ENCODE results near the gene AK5.

Gene AK5

DNA sequence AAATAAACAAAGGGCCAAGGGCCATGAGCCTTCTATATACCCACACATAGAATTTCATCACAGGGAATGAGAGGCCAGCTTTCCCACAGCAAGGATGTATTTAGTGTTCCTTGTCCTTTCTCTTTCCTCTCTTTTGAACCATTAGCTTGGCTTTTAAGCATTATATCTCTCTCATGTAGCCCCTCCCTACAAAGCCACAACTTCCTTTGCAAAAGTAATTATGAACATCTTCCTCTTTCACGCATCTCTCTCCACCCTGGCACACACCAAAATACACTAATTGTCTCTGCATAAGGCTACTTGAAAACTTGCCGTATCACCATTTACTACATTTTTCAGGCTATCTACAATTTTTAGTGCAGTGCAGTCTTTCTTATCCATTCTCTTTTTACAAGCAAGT lies 1.9 kb upstream of the AK5 start:
- TF ChIP-seq CTCF (IDR thresholded peaks at IDR 0.05; ENCODE audit: low read depth, low read length) (no peak), EZH2phosphoT487 (IDR thresholded peaks at IDR 0.05; ENCODE audit: low read depth) (no peak)

GRCh38 chr1:77280962-77281361 lies 857 bp upstream of the AK5 start:
- Histone ChIP-seq H3K9ac (ENCODE audit: low read length) (no peak overlapping the region), H2AFZ (ENCODE audit: low read depth, low read length) (no peak overlapping the region), H3K27ac (ENCODE audit: low read length) (no peak overlapping the region), H3K4me1 (ENCODE audit: low read length) (no peaks in the 10 kb centered on the region), H3K36me3 (replicated peaks; ENCODE audit: low read depth, low read length) (no peaks in the 10 kb centered on the region), H3K4me2 (ENCODE audit: low read length) (no peak overlapping the region), H4K20me1 (ENCODE audit: insufficient read depth, low read length) (no peaks in the 10 kb centered on the region), H3K9me3 (ENCODE audit: insufficient read depth, low read length) (no peaks in the 10 kb centered on the region), H3K79me2 (ENCODE audit: low read length) (no peaks in the 10 kb centered on the region), H3K27me3 (ENCODE audit: low read depth, low read length) (no peaks in the 10 kb centered on the region), H3K4me3 (ENCODE audit: low read length) (no peak overlapping the region)
- TF ChIP-seq EZH2phosphoT487 (IDR thresholded peaks at IDR 0.05; ENCODE audit: low read depth) (no peak), CTCF (IDR thresholded peaks at IDR 0.05; ENCODE audit: low read depth, low read length) (no peak)

More for the DNA sequence above, 1.9 kb upstream of the AK5 start:
- H3K4me1 ChIP-seq (ENCODE audit: low read length) = no peaks in the 10 kb centered on the region
- no peak overlapping the region for H2AFZ ChIP-seq (ENCODE audit: low read depth, low read length)
- H3K27ac ChIP-seq (ENCODE audit: low read length) = no peak overlapping the region
- no peak overlapping the region for H3K4me3 ChIP-seq (ENCODE audit: low read length)
- H4K20me1 ChIP-seq (ENCODE audit: insufficient read depth, low read length) = no peaks in the 10 kb centered on the region
- no peaks in the 10 kb centered on the region for H3K27me3 ChIP-seq (ENCODE audit: low read depth, low read length)
- no peaks in the 10 kb centered on the region for H3K36me3 ChIP-seq (replicated peaks; ENCODE audit: low read depth, low read length)
- no peaks in the 10 kb centered on the region for H3K79me2 ChIP-seq (ENCODE audit: low read length)
- H3K9ac ChIP-seq (ENCODE audit: low read length) = no peak overlapping the region
- no peak overlapping the region for H3K4me2 ChIP-seq (ENCODE audit: low read length)
- H3K9me3 ChIP-seq (ENCODE audit: insufficient read depth, low read length) = no peaks in the 10 kb centered on the region

DNA sequence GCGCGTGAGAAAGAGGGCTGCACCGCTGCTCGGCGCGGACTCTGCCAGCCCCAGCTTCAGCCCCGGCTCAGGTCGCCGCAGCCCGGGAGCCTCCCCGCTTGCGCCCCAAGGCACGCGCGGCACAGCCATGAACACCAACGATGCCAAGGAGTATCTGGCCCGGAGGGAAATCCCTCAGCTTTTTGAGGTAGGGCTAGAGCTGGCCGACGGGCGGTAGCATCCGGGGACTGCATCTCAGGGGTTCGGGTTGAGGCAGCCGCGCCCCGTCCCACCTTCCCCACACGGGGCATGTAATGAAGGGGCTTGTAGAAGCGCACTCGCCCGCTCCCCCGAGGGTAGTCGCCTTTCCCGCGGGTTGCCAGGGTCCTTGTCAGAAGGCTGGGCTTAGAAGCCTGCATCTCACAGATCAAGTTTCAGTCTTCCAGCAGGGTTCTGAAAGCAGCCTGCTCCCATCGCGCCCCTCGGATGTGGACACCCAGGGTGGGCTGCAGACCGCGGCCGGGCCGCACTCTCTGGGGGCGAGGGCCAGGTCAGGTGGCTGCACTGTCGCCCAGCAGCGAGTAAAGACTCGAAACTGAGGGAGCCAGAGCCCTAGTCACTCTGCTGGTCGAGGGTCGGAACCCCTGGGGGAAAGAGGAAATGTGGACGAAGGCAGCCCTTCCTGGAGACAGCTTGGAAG lies 507 bp downstream of the AK5 start:
- Histone ChIP-seq H3K4me3 (ENCODE audit: low read length) (no peak overlapping the region), H3K27me3 (ENCODE audit: low read depth, low read length) (no peaks in the 10 kb centered on the region), H3K9ac (ENCODE audit: low read length) (no peak overlapping the region), H3K4me1 (ENCODE audit: low read length) (no peaks in the 10 kb centered on the region), H3K27ac (ENCODE audit: low read length) (no peak overlapping the region), H3K4me2 (ENCODE audit: low read length) (no peak overlapping the region), H4K20me1 (ENCODE audit: insufficient read depth, low read length) (no peaks in the 10 kb centered on the region), H3K9me3 (ENCODE audit: insufficient read depth, low read length) (no peaks in the 10 kb centered on the region), H3K79me2 (ENCODE audit: low read length) (no peaks in the 10 kb centered on the region), H3K36me3 (replicated peaks; ENCODE audit: low read depth, low read length) (no peaks in the 10 kb centered on the region), H2AFZ (ENCODE audit: low read depth, low read length) (no peak overlapping the region)
- TF ChIP-seq EZH2phosphoT487 (IDR thresholded peaks at IDR 0.05; ENCODE audit: low read depth) (no peak), CTCF (IDR thresholded peaks at IDR 0.05; ENCODE audit: low read depth, low read length) (no peak)

DNA sequence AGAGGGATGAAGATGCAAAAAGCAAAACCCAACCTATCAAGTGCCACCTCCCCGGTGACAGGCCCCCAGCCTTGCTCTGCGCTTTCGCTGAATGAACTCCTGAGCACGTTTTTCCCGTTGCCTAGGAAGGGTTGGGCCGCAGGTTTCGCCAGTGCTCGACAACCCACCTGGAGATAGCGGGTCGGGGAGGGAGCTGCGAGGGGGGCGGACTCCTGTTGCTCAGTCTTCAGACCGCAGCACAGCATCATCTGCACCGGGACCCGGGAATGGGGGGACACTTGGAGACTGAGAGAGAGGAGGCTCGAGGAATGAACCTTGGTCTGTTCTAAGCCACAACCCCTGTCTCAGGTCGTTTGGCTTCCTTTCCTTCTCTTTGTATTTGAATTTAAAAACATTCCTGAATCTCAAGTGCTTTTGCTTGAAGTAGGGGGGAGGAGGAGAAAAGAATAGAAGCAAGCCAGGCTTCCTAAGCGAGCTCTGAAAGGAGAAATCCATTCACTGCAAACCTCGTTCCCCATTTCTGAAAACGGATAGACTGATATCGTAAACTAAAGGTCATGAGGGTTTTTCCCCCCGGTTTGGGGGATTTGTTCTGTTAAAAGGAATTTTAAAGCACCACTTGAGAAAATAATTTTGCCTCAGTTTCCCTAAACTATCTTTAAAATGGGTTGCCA lies 1.2 kb downstream of the AK5 start:
- TF ChIP-seq EZH2phosphoT487 (IDR thresholded peaks at IDR 0.05; ENCODE audit: low read depth) (no peak), CTCF (IDR thresholded peaks at IDR 0.05; ENCODE audit: low read depth, low read length) (no peak)
- no peak overlapping the region for H3K27ac ChIP-seq (ENCODE audit: low read length)
- no peaks in the 10 kb centered on the region for H3K9me3 ChIP-seq (ENCODE audit: insufficient read depth, low read length)
- no peaks in the 10 kb centered on the region for H3K79me2 ChIP-seq (ENCODE audit: low read length)
- H3K4me3 ChIP-seq (ENCODE audit: low read length) = no peak overlapping the region
- no peaks in the 10 kb centered on the region for H3K36me3 ChIP-seq (replicated peaks; ENCODE audit: low read depth, low read length)
- no peaks in the 10 kb centered on the region for H3K27me3 ChIP-seq (ENCODE audit: low read depth, low read length)
- H3K4me2 ChIP-seq (ENCODE audit: low read length) = no peak overlapping the region
- H4K20me1 ChIP-seq (ENCODE audit: insufficient read depth, low read length) = no peaks in the 10 kb centered on the region
- H3K4me1 ChIP-seq (ENCODE audit: low read length) = no peaks in the 10 kb centered on the region
- no peak overlapping the region for H3K9ac ChIP-seq (ENCODE audit: low read length)
- H2AFZ ChIP-seq (ENCODE audit: low read depth, low read length) = no peak overlapping the region

Data from OCI-LY3 (cell line).